Stimulated activated CD4-positive, alpha-beta T cell treated with anti-CD3 and anti-CD28 coated beads, Interleukin-2, amount 100 ng/mL, for 4 hours (primary cell): ENCODE measurements around the gene CCDC169.
"Not testable (repeated sequence)": the region's sequence is repeated elsewhere in the genome, so short reads cannot be mapped to it uniquely, and the experiment has no call there.

Experiments
- DNase-seq: peaks from one replicate; pipeline ENCODE4 v3.0.0-alpha.2; 2020; ENCODE audit warnings: low read depth

Gene CCDC169

GRCh38 chr13:36313047-36313969 is 15.7 kb upstream of the CCDC169 start:
- DNase-seq, result no peak

- no peak for DNase-seq
These were observed 12.9 kb upstream of the CCDC169 start for GRCh38 chr13:36310417-36311108.

DNA sequence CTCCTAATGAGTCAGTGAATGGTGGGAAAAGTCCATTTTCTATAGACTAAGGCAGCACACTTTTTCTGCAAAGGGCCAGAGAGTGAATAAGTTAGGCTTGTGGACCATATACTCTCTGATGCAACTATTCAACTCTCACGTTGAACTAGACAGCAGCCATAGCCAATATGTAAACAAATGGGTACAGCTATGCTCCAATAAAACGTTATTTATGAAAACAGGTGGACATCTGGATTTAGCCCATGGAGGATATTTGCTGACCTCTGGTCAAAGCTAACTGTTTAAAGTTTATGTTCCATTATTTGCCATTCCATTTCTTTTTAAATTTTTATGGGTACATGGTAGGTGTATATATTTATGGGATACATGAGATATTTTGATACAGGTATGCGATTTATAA is 4.7 kb upstream of the CCDC169 start:
- DNase-seq, result no peak

GRCh38 chr13:36299469-36299868 is 1.9 kb upstream of the CCDC169 start:
- DNase-seq, result not testable (repeated sequence)

- no peak for DNase-seq
These were observed 988 bp upstream of the CCDC169 start for GRCh38 chr13:36298535-36299068.

- no peak for DNase-seq
These were observed 3.5 kb downstream of the CCDC169 start for GRCh38 chr13:36294096-36294495.

- no peak for DNase-seq
These were observed 4.1 kb downstream of the CCDC169 start for GRCh38 chr13:36293497-36293896.

- no peak for DNase-seq
These were observed 8.7 kb downstream of the CCDC169 start for GRCh38 chr13:36288794-36289391.

- no peak for DNase-seq
These were observed 11.6 kb downstream of the CCDC169 start for GRCh38 chr13:36286006-36286405.

DNA sequence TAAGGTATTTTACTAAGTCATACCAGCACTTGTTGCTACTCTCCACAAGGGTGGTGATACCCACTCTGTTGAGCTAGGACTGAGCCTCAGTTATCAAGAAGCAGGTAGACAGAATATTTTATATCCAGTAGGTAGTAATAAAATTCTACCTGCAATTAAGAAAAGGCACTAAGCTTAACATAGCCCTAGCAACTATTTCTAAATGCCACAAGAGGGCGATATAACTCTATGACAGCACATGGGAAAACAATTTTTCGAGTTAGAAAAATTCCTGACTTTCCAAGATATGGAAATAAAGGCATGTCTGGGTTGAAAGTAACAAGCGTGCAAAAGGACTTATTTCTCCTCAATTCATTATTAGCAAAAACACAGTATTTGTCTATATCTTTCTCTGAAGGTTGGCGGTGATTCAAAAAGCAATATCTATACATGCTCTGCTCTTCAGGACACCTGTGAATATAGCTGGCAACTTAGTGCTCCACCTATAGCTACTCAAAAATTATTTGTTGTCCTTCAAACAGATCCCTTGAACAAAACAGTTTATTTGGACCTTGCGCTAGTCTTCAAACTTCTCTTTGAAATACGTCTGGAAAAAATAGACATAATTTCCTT is 14.7 kb downstream of the CCDC169 start:
- DNase-seq, result no peak

- DNase-seq, result no peak
These were observed 22.2 kb downstream of the CCDC169 start for GRCh38 chr13:36275190-36276002.

GRCh38 chr13:36273431-36273830 is 24.2 kb downstream of the CCDC169 start:
- no peak for DNase-seq

DNA sequence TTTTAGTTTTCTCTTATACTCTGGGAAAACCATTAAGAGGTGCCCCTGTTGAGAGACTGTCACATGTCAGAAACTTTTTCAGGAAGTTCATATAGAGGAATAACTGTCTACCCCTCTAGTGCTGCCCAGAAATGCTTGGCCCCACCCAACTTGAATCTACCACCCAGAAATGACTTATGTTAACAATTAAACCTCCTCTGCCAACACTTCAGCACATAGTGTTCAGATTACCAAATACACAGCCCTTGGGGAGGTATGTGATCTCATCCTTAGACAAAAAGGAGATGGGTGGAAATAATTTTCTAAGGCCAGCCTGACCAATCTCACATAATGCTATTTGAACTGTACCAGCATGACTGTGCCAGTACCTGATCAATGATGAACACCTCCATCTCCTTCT is 35.6 kb downstream of the CCDC169 start:
- DNase-seq, result no peak

DNA sequence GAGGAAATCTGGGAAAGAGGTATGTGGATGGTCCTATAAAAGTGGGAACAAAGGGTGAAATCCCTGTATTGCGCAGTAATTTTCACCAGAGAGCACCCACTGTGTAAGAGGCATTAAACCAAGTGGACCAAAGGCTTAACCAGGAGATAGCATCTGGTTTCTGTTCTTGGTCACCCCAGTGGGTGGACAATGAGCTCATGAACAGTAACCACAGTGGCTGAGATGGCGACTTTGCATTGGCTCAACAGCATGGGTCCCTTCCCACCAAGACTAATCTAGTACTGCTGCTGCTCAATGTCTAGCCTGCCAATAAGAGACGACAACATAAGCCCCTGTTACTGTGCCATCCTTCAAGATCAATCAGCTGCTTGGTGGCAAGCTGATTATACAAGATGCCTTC is 36.6 kb downstream of the CCDC169 start:
- no peak for DNase-seq

DNA sequence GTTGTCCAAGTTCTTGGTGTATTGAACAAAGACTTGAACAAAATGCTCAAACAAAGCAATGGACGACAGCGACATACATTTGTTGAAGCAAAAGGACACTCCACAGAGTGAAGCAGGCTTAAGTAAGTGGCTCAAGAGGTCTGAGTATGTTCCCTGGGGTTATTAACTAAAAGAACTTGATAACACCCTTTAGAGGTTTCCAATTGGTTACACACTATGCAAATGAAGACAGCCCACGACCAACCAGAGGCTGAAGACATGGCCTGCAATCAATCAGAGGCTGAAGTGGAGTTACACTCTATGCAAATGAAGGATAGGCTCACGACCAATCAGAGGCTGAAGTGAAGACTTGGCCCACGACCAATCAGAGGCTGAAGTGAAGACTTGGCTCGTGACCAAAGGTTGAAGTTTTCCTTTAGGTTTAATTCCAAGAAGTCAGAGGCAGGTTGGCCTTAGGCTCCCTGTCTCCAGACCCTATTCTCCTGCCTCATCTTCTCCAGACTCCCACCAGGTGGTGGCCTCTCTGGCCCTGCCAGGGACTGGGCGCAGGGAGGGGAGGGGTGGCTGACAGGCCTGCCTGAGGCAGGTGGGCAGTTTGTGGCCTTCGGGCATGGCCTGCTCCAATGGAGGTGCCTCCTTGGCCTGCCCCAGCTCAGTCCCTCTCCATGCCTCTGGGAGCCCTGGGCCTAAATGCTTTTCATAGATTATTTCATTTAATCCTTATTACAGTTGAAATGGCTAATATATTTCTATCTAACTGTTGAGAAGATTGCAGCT is 38.1 kb downstream of the CCDC169 start:
- DNase-seq, result no peak

GRCh38 chr13:36258831-36259230 is 38.8 kb downstream of the CCDC169 start:
- no peak for DNase-seq

GRCh38 chr13:36251526-36251925 is 46.1 kb downstream of the CCDC169 start:
- no peak for DNase-seq

DNA sequence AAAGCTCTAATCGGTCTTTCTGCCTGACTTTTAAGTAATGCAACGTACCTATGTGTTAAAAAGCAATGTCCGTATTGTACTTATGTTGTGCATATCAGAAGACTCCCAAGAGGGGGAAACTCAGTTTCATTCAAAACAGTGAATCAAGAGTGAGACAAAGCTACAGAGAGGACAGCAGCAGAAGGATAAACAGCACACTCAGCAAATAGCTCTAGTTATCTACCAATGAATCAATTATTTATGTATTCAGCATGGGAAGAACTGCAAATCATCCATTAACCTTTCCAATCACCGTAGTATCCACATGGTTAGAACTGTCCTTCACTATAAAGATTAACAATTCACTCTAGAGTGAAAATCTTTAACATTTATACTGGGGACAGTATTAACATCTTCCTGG is 46.6 kb downstream of the CCDC169 start:
- DNase-seq, result no peak

- no peak for DNase-seq
These were observed 48.9 kb downstream of the CCDC169 start for GRCh38 chr13:36248700-36249099.

DNA sequence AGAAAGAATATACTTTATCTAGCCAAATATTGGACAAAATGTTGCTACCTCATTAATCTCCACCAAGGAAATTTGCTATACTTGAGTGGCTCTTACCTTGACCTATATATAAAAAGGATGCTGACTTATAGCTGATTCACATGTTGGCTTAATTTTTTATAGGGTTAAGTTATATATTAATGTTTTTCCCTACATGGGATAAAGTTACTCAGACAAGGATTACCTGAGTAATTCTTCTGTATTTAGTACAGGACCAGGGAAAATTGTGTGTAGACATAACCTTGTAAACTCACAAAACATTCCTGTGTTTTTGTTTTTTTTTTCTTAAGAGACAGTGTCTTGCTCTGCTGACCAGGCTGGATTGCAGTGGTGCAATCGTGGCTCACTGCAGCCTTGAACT is 52.6 kb downstream of the CCDC169 start:
- no peak for DNase-seq

DNA sequence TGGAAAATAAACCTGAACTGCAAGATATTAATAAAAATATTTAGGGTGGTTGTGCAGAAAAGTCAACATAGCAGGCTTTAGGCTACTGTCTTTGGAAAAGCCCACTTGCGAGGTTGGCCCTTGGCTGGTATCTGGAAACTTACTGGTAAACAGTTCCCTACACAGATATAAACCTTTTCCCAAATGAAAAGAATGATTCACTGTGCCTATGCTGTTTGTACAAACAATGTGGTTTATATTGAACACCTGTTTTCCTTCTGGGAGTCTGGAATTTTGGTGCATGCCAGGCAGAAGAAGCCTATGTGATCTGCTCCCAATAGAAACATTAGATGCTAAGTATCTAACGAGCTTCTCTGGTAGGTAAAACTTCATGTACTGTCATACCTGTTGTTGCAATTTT is 53.5 kb downstream of the CCDC169 start:
- no peak for DNase-seq
